GM23338 (cell line): ENCODE data around the gene ABCB11. TPM values are rescaled to one million over a fixed set of nuclear protein-coding genes. Genes with fewer than 3 reads are reported as not detected.

ENCODE experiments used
- ATAC-seq: fragments of 200-7000 bp; cut with Tn5 transposase; 3 replicates; pipeline ENCODE4 v1.9.1; 2020
- DNase-seq: peaks from one replicate; pipeline ENCODE4 v3.0.0-alpha.2; 2015; ENCODE audit warnings: low spot score
- H2AFZ ChIP-seq: fragments of 200-600 bp; sonication (generic); 2 replicates; pipeline ENCODE4 v1.8.0; 2016; ENCODE audit warnings: antibody characterized with exemption, mild to moderate bottlenecking, moderate library complexity
- H3F3A ChIP-seq: fragments of 200-600 bp; sonication (generic); replicated peaks from 2 replicates; pipeline ENCODE4 v1.8.0; 2017; ENCODE audit warnings: antibody characterized with exemption, mixed run types, low read depth
- H3K27ac ChIP-seq: fragments of 200-600 bp; sonication (generic); 2 replicates; pipeline ENCODE4 v1.6.1; 2016; ENCODE audit warnings: low read depth
- H3K27me3 ChIP-seq: fragments of 200-600 bp; sonication (generic); 2 replicates; pipeline ENCODE4 v1.8.0; 2016; ENCODE audit warnings: mild to moderate bottlenecking, mixed run types, moderate library complexity; ENCODE audit not compliant: insufficient read depth
- H3K36me3 ChIP-seq: fragments of 200-600 bp; sonication (generic); 2 replicates; pipeline ENCODE4 v1.8.0; 2016; ENCODE audit warnings: mild to moderate bottlenecking; ENCODE audit not compliant: insufficient read depth
- H3K4me1 ChIP-seq: fragments of 200-600 bp; sonication (generic); 2 replicates; pipeline ENCODE4 v1.8.0; 2016; ENCODE audit warnings: mild to moderate bottlenecking, moderate library complexity; ENCODE audit not compliant: insufficient read depth
- H3K4me2 ChIP-seq: fragments of 200-600 bp; sonication (generic); 2 replicates; pipeline ENCODE4 v1.7.1; 2017; ENCODE audit warnings: mixed run types
- H3K4me3 ChIP-seq: fragments of 200-600 bp; sonication (generic); 2 replicates; pipeline ENCODE4 v1.6.1; 2016; ENCODE audit warnings: mixed run types
- H3K79me2 ChIP-seq: fragments of 200-600 bp; sonication (generic); replicated peaks from 2 replicates; pipeline ENCODE4 v1.8.0; 2017; ENCODE audit warnings: mild to moderate bottlenecking; ENCODE audit not compliant: insufficient read depth
- H3K9me2 ChIP-seq: fragments of 200-600 bp; sonication (generic); 2 replicates; pipeline ENCODE4 v1.8.0; 2017; ENCODE audit not compliant: insufficient read depth
- H4K20me1 ChIP-seq: fragments of 200-600 bp; sonication (generic); replicated peaks from 2 replicates; pipeline ENCODE4 v1.8.0; 2017; ENCODE audit warnings: mild to moderate bottlenecking; ENCODE audit not compliant: insufficient read depth
- H3K27ac Mint-ChIP-seq: 2 replicates; pipeline ENCODE4 v1.8.0; 2020; ENCODE audit warnings: inconsistent platforms, mild to moderate bottlenecking, moderate library complexity, mixed read lengths
- H3K27me3 Mint-ChIP-seq: 3 replicates; pipeline ENCODE4 v1.8.0; 2022; ENCODE audit warnings: low read depth, mild to moderate bottlenecking, moderate library complexity, mixed read lengths, inconsistent platforms; ENCODE audit not compliant: insufficient read depth, poor library complexity
- H3K36me3 Mint-ChIP-seq: 3 replicates; pipeline ENCODE4 v1.8.0; 2021; ENCODE audit warnings: low read depth, mild to moderate bottlenecking, inconsistent platforms, moderate library complexity, mixed read lengths
- H3K4me1 Mint-ChIP-seq: 3 replicates; pipeline ENCODE4 v1.8.0; 2020; ENCODE audit warnings: mild to moderate bottlenecking, inconsistent platforms, mixed read lengths
- H3K4me3 Mint-ChIP-seq: 3 replicates; pipeline ENCODE4 v1.8.0; 2021; ENCODE audit warnings: moderate library complexity, mild to moderate bottlenecking, inconsistent platforms, mixed read lengths
- H3K9me3 Mint-ChIP-seq: 3 replicates; pipeline ENCODE4 v1.8.0; 2020; ENCODE audit warnings: moderate library complexity, mild to moderate bottlenecking, inconsistent platforms, mixed read lengths
- CREB1 ChIP-seq: fragments of 250-450 bp; sonication (Bioruptor Pico); IDR thresholded peaks from 2 replicates; pipeline ENCODE4 v1.5.0; 2020; ENCODE audit warnings: low read depth, mild to moderate bottlenecking, moderate library complexity
- EZH2 ChIP-seq: fragments of 200-600 bp; sonication (generic); IDR thresholded peaks from one replicate; pipeline ENCODE4 v1.8.0; 2017; ENCODE audit warnings: antibody characterized with exemption, mild to moderate bottlenecking, low read depth; ENCODE audit not compliant: unreplicated experiment
- NANOG ChIP-seq: IDR thresholded peaks from 2 replicates; pipeline ENCODE4 v1.6.1; 2016; ENCODE audit warnings: antibody characterized with exemption, borderline replicate concordance
- POLR2AphosphoS5 ChIP-seq: IDR thresholded peaks from 2 replicates; pipeline ENCODE4 v1.6.1; 2016; ENCODE audit warnings: antibody characterized with exemption, low read depth
- STAT1 ChIP-seq: IDR thresholded peaks from one replicate; pipeline ENCODE4 v1.6.1; 2016; ENCODE audit warnings: antibody characterized with exemption; ENCODE audit not compliant: unreplicated experiment
- ZNF114 ChIP-seq: fragments of 250-450 bp; sonication (Bioruptor Pico); IDR thresholded peaks from 2 replicates; pipeline ENCODE4 v1.5.0; 2020; ENCODE audit warnings: mild to moderate bottlenecking, moderate library complexity
- ZNF331 ChIP-seq: fragments of 250-450 bp; sonication (Bioruptor Pico); IDR thresholded peaks from 2 replicates; pipeline ENCODE4 v1.5.0; 2020; ENCODE audit warnings: low read depth, mild to moderate bottlenecking, moderate library complexity
- polyA plus RNA-seq: library from polyadenylated mRNA; unstranded; fragments of >200 nt; fragmentation: Nextera tagmentation; extraction: Ambion mirVana; gene quantifications from 2 replicates; pipeline ENCODE4 v1.2.1, GENCODE V29; 2016
- total RNA-seq: library from RNA; depleted of rRNA; stranded (reverse); fragments of >200 nt; shearing (Covaris generic); gene quantifications from 2 replicates; pipeline ENCODE4 v1.2.3, GENCODE V29; 2014
- TF ChIP-seq, protein P1 (sequence below): fragments of 250-450 bp; sonication (Bioruptor Pico); IDR thresholded peaks from 2 replicates; pipeline ENCODE4 v1.5.0; 2020; ENCODE audit warnings: mild to moderate bottlenecking, moderate library complexity
- TF ChIP-seq, protein P2 (sequence below): IDR thresholded peaks from 2 replicates; pipeline ENCODE4 v1.6.1; 2016; ENCODE audit warnings: antibody characterized with exemption
- TF ChIP-seq, protein P3 (sequence below), 2 experiments: fragments of 200-600 bp in 1 of 2; sonication (generic) in 1 of 2; conservative IDR thresholded peaks; 2 replicates each; pipeline versions ENCODE4 v1.5.1 to v1.6.1; 2016 to 2017; ENCODE audit warnings: antibody characterized with exemption in 2 of 2, low read depth in 2 of 2, mild to moderate bottlenecking in 2 of 2, moderate library complexity in 1 of 2

Gene ABCB11
- total and polyA plus RNA-seq, 2 experiments from 2014 or later = not detected

DNA sequence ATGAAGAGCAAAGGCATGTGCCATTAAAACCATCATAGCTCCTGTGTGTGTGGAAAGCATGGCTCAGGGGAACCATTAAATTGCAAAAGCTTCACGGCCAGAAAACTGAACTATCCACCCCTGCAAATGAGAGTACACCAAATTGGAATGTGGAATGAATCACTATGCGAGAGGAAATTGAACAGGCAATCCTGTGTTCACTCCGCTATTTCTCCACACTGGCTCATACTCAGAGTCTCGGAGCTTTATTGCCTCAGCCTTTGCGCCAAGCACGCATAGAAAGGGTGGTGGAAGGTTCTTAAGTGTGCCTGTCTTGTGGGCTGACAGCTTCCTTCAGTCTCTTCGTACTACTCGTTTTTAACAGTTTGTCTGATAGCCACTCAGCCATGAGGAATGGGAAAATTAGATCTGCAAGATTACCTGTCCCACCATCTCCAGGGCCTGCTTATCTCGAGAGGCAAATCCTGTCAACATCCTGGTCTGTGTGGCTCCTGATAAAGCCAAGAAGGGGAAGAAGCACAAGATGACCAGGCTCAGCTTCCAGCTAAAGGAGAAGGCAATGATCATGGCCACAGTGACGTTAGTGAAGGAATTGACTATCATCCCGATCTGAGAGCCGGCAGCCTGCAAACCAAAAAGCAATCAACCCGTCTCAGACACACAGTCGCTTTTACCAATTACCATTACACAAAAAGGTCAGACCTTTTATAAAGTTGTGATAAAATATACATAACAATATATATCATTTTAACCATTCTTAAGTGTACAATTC, 95.1 kb downstream of the ABCB11 start:
- DNase-seq (no peak), ATAC-seq (no peak)
- peaks cover 2% of the 10 kb centered on the region for H3K27me3 Mint-ChIP-seq
- no peak overlapping the region for H3K27ac Mint-ChIP-seq
- no peaks in the 10 kb centered on the region for H3K4me1 Mint-ChIP-seq
- H3K36me3 Mint-ChIP-seq = no peaks in the 10 kb centered on the region
- Histone ChIP-seq H3K27me3 (no peaks in the 10 kb centered on the region), H2AFZ (peak overlapping the region; percentile 49; the same call in 1 of the 2 replicates), H3K79me2 (no peaks in the 10 kb centered on the region), H3K4me1 (no peaks in the 10 kb centered on the region), H4K20me1 (no peaks in the 10 kb centered on the region), H3K27ac (no peak overlapping the region), H3K9me2 (no peaks in the 10 kb centered on the region), H3K4me3 (no peak overlapping the region), H3K4me2 (no peak overlapping the region), H3F3A (no peaks in the 10 kb centered on the region), H3K36me3 (no peaks in the 10 kb centered on the region)
- H3K4me3 Mint-ChIP-seq = no peak overlapping the region
- TF ChIP-seq EZH2 (no peak), STAT1 (no peak), POLR2AphosphoS5 (no peak), NANOG (no peak), ZNF114 (CRISPR knock-in tag) (no peak), CREB1 (CRISPR knock-in tag) (no peak), ZNF331 (CRISPR knock-in tag) (no peak)
- TF ChIP-seq, protein P1, sequence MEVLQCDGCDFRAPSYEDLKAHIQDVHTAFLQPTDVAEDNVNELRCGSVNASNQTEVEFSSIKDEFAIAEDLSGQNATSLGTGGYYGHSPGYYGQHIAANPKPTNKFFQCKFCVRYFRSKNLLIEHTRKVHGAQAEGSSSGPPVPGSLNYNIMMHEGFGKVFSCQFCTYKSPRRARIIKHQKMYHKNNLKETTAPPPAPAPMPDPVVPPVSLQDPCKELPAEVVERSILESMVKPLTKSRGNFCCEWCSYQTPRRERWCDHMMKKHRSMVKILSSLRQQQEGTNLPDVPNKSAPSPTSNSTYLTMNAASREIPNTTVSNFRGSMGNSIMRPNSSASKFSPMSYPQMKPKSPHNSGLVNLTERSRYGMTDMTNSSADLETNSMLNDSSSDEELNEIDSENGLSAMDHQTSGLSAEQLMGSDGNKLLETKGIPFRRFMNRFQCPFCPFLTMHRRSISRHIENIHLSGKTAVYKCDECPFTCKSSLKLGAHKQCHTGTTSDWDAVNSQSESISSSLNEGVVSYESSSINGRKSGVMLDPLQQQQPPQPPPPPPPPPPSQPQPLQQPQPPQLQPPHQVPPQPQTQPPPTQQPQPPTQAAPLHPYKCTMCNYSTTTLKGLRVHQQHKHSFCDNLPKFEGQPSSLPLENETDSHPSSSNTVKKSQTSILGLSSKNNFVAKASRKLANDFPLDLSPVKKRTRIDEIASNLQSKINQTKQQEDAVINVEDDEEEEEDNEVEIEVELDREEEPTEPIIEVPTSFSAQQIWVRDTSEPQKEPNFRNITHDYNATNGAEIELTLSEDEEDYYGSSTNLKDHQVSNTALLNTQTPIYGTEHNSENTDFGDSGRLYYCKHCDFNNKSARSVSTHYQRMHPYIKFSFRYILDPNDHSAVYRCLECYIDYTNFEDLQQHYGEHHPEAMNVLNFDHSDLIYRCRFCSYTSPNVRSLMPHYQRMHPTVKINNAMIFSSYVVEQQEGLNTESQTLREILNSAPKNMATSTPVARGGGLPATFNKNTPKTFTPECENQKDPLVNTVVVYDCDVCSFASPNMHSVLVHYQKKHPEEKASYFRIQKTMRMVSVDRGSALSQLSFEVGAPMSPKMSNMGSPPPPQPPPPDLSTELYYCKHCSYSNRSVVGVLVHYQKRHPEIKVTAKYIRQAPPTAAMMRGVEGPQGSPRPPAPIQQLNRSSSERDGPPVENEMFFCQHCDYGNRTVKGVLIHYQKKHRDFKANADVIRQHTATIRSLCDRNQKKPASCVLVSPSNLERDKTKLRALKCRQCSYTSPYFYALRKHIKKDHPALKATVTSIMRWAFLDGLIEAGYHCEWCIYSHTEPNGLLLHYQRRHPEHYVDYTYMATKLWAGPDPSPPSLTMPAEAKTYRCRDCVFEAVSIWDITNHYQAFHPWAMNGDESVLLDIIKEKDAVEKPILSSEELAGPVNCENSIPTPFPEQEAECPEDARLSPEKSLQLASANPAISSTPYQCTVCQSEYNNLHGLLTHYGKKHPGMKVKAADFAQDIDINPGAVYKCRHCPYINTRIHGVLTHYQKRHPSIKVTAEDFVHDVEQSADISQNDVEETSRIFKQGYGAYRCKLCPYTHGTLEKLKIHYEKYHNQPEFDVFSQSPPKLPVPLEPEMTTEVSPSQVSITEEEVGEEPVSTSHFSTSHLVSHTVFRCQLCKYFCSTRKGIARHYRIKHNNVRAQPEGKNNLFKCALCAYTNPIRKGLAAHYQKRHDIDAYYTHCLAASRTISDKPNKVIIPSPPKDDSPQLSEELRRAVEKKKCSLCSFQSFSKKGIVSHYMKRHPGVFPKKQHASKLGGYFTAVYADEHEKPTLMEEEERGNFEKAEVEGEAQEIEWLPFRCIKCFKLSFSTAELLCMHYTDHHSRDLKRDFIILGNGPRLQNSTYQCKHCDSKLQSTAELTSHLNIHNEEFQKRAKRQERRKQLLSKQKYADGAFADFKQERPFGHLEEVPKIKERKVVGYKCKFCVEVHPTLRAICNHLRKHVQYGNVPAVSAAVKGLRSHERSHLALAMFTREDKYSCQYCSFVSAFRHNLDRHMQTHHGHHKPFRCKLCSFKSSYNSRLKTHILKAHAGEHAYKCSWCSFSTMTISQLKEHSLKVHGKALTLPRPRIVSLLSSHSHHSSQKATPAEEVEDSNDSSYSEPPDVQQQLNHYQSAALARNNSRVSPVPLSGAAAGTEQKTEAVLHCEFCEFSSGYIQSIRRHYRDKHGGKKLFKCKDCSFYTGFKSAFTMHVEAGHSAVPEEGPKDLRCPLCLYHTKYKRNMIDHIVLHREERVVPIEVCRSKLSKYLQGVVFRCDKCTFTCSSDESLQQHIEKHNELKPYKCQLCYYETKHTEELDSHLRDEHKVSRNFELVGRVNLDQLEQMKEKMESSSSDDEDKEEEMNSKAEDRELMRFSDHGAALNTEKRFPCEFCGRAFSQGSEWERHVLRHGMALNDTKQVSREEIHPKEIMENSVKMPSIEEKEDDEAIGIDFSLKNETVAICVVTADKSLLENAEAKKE (CRISPR knock-in tag) = no peak
- TF ChIP-seq, protein P2, sequence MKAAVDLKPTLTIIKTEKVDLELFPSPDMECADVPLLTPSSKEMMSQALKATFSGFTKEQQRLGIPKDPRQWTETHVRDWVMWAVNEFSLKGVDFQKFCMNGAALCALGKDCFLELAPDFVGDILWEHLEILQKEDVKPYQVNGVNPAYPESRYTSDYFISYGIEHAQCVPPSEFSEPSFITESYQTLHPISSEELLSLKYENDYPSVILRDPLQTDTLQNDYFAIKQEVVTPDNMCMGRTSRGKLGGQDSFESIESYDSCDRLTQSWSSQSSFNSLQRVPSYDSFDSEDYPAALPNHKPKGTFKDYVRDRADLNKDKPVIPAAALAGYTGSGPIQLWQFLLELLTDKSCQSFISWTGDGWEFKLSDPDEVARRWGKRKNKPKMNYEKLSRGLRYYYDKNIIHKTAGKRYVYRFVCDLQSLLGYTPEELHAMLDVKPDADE = no peak
- TF ChIP-seq, protein P3, sequence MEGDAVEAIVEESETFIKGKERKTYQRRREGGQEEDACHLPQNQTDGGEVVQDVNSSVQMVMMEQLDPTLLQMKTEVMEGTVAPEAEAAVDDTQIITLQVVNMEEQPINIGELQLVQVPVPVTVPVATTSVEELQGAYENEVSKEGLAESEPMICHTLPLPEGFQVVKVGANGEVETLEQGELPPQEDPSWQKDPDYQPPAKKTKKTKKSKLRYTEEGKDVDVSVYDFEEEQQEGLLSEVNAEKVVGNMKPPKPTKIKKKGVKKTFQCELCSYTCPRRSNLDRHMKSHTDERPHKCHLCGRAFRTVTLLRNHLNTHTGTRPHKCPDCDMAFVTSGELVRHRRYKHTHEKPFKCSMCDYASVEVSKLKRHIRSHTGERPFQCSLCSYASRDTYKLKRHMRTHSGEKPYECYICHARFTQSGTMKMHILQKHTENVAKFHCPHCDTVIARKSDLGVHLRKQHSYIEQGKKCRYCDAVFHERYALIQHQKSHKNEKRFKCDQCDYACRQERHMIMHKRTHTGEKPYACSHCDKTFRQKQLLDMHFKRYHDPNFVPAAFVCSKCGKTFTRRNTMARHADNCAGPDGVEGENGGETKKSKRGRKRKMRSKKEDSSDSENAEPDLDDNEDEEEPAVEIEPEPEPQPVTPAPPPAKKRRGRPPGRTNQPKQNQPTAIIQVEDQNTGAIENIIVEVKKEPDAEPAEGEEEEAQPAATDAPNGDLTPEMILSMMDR (conservative IDR thresholded peaks at IDR 0.05; ENCODE audit: low read depth in 2 of 2) = no peak
- 0 out of 3 replicates have a peak, but pooled peaks cover 3% of the 10 kb centered on the region for H3K9me3 Mint-ChIP-seq
